K562 (cell line): ENCODE results near the gene DDC. TPM values are rescaled to one million over a fixed set of nuclear protein-coding genes. Genes with fewer than 3 reads are reported as not detected.
A peak's percentile ranks its signal among the peaks of the same experiment; 100 is the strongest.

Experiments
- ATF1 ChIP-seq, 2 experiments: fragments of 450-650 bp in 1 of 2; IDR thresholded peaks; 2 replicates each; pipeline ENCODE4 v1.6.1; 2016; ENCODE audit warnings: missing compliant biosample characterization in 1 of 2, missing genetic modification characterization in 1 of 2
- BRD9 ChIP-seq: fragments of 450-650 bp; IDR thresholded peaks from 2 replicates; pipeline ENCODE4 v1.6.1; 2018; ENCODE audit warnings: low read depth; ENCODE audit not compliant: partially characterized antibody
- DEAF1 ChIP-seq: fragments of 450-650 bp; formaldehyde crosslinking; IDR thresholded peaks from 2 replicates; pipeline ENCODE4 v1.4.0; 2020; ENCODE audit warnings: mild to moderate bottlenecking, moderate library complexity
- EGR1 ChIP-seq: fragments of 450-650 bp; conservative IDR thresholded peaks from 2 replicates; pipeline ENCODE4 v1.6.1; 2017; ENCODE audit warnings: mild to moderate bottlenecking
- MCM7 ChIP-seq, 2 experiments: fragments of 450-650 bp; IDR thresholded peaks; 2 replicates each; pipeline ENCODE4 v1.6.1; 2016 to 2018
- NFE2 ChIP-seq: IDR thresholded peaks from 2 replicates; pipeline ENCODE4 v1.6.1; 2014; ENCODE audit warnings: antibody characterized with exemption, low read depth
- NR2F6 ChIP-seq: fragments of 450-650 bp; formaldehyde crosslinking; IDR thresholded peaks from 2 replicates; pipeline ENCODE4 v1.4.0; 2020; ENCODE audit warnings: mild to moderate bottlenecking
- POLR2G ChIP-seq: fragments of 200-400 bp; formaldehyde crosslinking; IDR thresholded peaks from 2 replicates; pipeline ENCODE4 v1.6.1; 2017; ENCODE audit warnings: low read depth, mild to moderate bottlenecking, antibody characterized with exemption, low read length, moderate library complexity
- SMC3 ChIP-seq: conservative IDR thresholded peaks from 2 replicates; pipeline ENCODE4 v1.6.1; 2011; ENCODE audit warnings: low read depth, low read length, improper control_type of control experiment; ENCODE audit not compliant: insufficient read depth
- USF2 ChIP-seq: sonication (generic); formaldehyde crosslinking; IDR thresholded peaks from 2 replicates; pipeline ENCODE4 v1.5.0; 2020; ENCODE audit warnings: missing genetic modification reagents
- ZBTB11 ChIP-seq, 3 experiments: fragments of 200-800 bp in 1 of 3; fragments of 250-450 bp in 1 of 3; fragments of 450-650 bp in 1 of 3; sonication (Bioruptor Pico) in 1 of 3; sonication (Bioruptor generic) in 1 of 3; formaldehyde crosslinking in 1 of 3; IDR thresholded peaks; 2 replicates each; pipeline versions ENCODE4 v1.6.1 to v1.8.0; 2016 to 2022; ENCODE audit warnings: mild to moderate bottlenecking in 2 of 3, missing genetic modification characterization in 2 of 3, missing compliant biosample characterization in 1 of 3, moderate library complexity in 1 of 3
- ZBTB34 ChIP-seq: fragments of 250-450 bp; sonication (Bioruptor Pico); IDR thresholded peaks from 2 replicates; pipeline ENCODE4 v1.8.0; 2021; ENCODE audit warnings: mild to moderate bottlenecking, moderate library complexity
- ZFP30 ChIP-seq: fragments of 250-450 bp; sonication (Bioruptor Pico); IDR thresholded peaks from 2 replicates; pipeline ENCODE4 v1.8.0; 2022; ENCODE audit warnings: moderate library complexity, mild to moderate bottlenecking, inconsistent platforms, borderline replicate concordance
- ZNF212 ChIP-seq: fragments of 450-650 bp; formaldehyde crosslinking; IDR thresholded peaks from 2 replicates; pipeline ENCODE4 v1.4.0; 2020; ENCODE audit warnings: mild to moderate bottlenecking
- ZNF699 ChIP-seq: fragments of 250-450 bp; sonication (Bioruptor Pico); IDR thresholded peaks from 2 replicates; pipeline ENCODE4 v1.8.0; 2021; ENCODE audit warnings: mild to moderate bottlenecking, moderate library complexity; ENCODE audit not compliant: insufficient replicate concordance
- polyA plus RNA-seq, 8 experiments: library from polyadenylated mRNA; depleted of rRNA in 4 of 8; stranded (reverse) in 5 of 8; unstranded in 3 of 8; fragments of >200 nt; fragmentation: Nextera tagmentation in 2 of 8; fragmentation: Illumina TruSeq in 1 of 8; extraction: Ambion mirVana in 2 of 8; extraction: Trizol in 1 of 8; gene quantifications; 2 replicates each; pipeline versions ENCODE4 v1.2.1 to v1.2.3, GENCODE V29; 2011 to 2014; ENCODE audit warnings: inconsistent platforms in 1 of 8, missing spikeins in 1 of 8
- total RNA-seq, 7 experiments: library from RNA; depleted of rRNA in 6 of 7; stranded (reverse); fragments of >200 nt in 6 of 7; fragmentation: Illumina TruSeq in 2 of 7; extraction: Trizol in 2 of 7; gene quantifications; 2 replicates each; pipeline versions ENCODE4 v1.2.1 to v1.2.3, GENCODE V29; 2011 to 2021; ENCODE audit warnings: low replicate concordance in 1 of 7
- TF ChIP-seq, protein P1 (sequence below): fragments of 200-400 bp; formaldehyde crosslinking; IDR thresholded peaks from 2 replicates; pipeline ENCODE4 v1.6.1; 2017; ENCODE audit warnings: mild to moderate bottlenecking, low read depth, low read length, moderate library complexity
- TF ChIP-seq, protein P2 (sequence below): sonication (generic); formaldehyde crosslinking; IDR thresholded peaks from 2 replicates; pipeline ENCODE4 v1.9.0; 2022; ENCODE audit warnings: mild to moderate bottlenecking, missing genetic modification reagents

DDC gene
- total and polyA plus RNA-seq, 9 of the 15 experiments (the other 6 are each of a cell fraction or from before 2014, with no cell fraction given) = not detected

DNA sequence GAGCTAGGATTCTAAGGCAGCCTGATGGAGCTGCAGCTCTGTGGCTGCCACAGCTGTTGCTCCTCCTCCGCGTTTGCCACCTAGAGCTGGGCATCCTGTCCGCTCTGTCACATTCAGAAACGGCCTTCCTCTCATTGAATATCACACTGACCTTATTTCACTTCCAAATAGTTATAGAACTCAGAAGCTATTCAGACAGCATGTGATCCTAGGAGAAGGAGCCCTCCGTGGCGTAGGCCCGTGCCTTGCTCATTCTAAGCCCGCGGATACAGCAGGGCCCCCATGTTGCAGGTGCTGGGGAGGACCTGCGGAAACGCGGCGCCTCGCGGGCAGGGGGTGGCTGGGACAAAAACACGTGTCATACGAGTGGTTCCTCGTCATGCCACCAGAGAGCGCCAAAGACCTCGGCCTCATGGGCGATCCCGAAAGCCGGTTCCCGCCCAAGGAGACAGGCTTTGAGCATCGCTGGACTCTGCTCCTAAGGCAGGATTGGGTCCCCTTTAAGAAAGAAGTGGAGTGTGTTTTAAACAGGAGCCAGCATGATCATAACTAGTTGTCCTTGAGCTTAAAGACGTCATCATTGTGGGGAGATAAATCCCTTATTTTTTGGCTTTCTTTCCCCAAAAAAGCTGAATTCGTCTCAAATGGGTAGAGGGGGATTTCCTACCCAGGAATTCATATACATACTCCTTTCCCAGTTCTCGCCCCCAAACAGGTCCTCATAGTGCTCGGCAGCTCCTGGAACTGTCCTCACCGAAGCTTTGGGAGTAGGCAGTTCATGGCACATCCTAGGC lies 97.2 kb downstream of the DDC start (continued):
- TF ChIP-seq DEAF1 (CRISPR knock-in tag) (peak; percentile 85), SMC3 (peak; percentile 97), ZNF212 (CRISPR knock-in tag) (no peak), ZFP30 (CRISPR knock-in tag) (no peak), ZBTB11 (CRISPR knock-in tag; IDR thresholded peaks at IDR 0.05) (no peak), POLR2G (no peak), NR2F6 (no peak), ZNF699 (no peak), MCM7 (IDR thresholded peaks at IDR 0.05) (no peak), USF2 (CRISPR knock-in tag) (no peak), BRD9 (no peak), ATF1 (CRISPR knock-in tag; IDR thresholded peaks at IDR 0.05) (no peak), ATF1 (tag; IDR thresholded peaks at IDR 0.05) (peak; percentile 70), NFE2 (no peak), ZBTB34 (CRISPR knock-in tag) (no peak), EGR1 (no peak)
- TF ChIP-seq, protein P1, sequence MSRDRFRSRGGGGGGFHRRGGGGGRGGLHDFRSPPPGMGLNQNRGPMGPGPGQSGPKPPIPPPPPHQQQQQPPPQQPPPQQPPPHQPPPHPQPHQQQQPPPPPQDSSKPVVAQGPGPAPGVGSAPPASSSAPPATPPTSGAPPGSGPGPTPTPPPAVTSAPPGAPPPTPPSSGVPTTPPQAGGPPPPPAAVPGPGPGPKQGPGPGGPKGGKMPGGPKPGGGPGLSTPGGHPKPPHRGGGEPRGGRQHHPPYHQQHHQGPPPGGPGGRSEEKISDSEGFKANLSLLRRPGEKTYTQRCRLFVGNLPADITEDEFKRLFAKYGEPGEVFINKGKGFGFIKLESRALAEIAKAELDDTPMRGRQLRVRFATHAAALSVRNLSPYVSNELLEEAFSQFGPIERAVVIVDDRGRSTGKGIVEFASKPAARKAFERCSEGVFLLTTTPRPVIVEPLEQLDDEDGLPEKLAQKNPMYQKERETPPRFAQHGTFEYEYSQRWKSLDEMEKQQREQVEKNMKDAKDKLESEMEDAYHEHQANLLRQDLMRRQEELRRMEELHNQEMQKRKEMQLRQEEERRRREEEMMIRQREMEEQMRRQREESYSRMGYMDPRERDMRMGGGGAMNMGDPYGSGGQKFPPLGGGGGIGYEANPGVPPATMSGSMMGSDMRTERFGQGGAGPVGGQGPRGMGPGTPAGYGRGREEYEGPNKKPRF = no peak
- TF ChIP-seq, protein P2, sequence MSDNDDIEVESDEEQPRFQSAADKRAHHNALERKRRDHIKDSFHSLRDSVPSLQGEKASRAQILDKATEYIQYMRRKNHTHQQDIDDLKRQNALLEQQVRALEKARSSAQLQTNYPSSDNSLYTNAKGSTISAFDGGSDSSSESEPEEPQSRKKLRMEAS (CRISPR knock-in tag) = peak; percentile 96
